WTC11 (cell line): ENCODE measurements around the gene HNRNPA0. TPM values are rescaled to one million over a fixed set of nuclear protein-coding genes. Genes with fewer than 3 reads are reported as not detected.

ENCODE experiments used
- ATAC-seq: fragments of 200-7000 bp; cut with Tn5 transposase; 2 replicates; pipeline ENCODE4 v1.10.0; 2021; ENCODE audit warnings: mild to moderate bottlenecking, moderate library complexity
- CTCF ChIA-PET: fragments of 300-600 bp; sonication (Branson Sonifier 250); formaldehyde crosslinking; loops from one replicate; lab custom pipeline; 2021; ENCODE audit warnings: antibody characterized with exemption; lab: Charles Lee
- POLR2A ChIA-PET: fragments of 350-600 bp; sonication (Branson Sonifier 250); formaldehyde crosslinking; loops from one replicate; lab custom pipeline; 2021; ENCODE audit warnings: antibody characterized with exemption; lab: Charles Lee
- DNase-seq: peaks from one replicate; pipeline ENCODE4 v3.0.0; 2021; ENCODE audit warnings: low spot score
- H3K27ac Mint-ChIP-seq: 2 replicates; pipeline ENCODE4 v1.8.0; 2021; ENCODE audit warnings: mixed read lengths
- H3K27me3 Mint-ChIP-seq: 2 replicates; pipeline ENCODE4 v1.8.0; 2021; ENCODE audit warnings: low read depth, mild to moderate bottlenecking, moderate library complexity, mixed read lengths
- H3K36me3 Mint-ChIP-seq: 2 replicates; pipeline ENCODE4 v1.8.0; 2021; ENCODE audit warnings: mixed read lengths
- H3K4me1 Mint-ChIP-seq: 2 replicates; pipeline ENCODE4 v1.8.0; 2022; ENCODE audit warnings: mixed read lengths
- H3K4me3 Mint-ChIP-seq: 2 replicates; pipeline ENCODE4 v1.8.0; 2021; ENCODE audit warnings: mild to moderate bottlenecking, moderate library complexity, mixed read lengths
- H3K9me3 Mint-ChIP-seq: 2 replicates; pipeline ENCODE4 v1.8.0; 2021; ENCODE audit warnings: mixed read lengths
- FOXP1 ChIP-seq: sonication (generic); formaldehyde crosslinking; IDR thresholded peaks from 2 replicates; pipeline ENCODE4 v1.8.0; 2022; ENCODE audit warnings: missing genetic modification reagents, mild to moderate bottlenecking, moderate library complexity, borderline replicate concordance
- NFE2L1 ChIP-seq: sonication (generic); formaldehyde crosslinking; IDR thresholded peaks from 2 replicates; pipeline ENCODE4 v1.8.1; 2023; ENCODE audit warnings: missing genetic modification reagents
- ZBTB21 ChIP-seq: sonication (generic); formaldehyde crosslinking; IDR thresholded peaks from 2 replicates; pipeline ENCODE4 v1.8.1; 2023; ENCODE audit warnings: mild to moderate bottlenecking, missing genetic modification reagents, borderline replicate concordance
- ZNF138 ChIP-seq: sonication (generic); formaldehyde crosslinking; conservative IDR thresholded peaks from 2 replicates; pipeline ENCODE4 v1.8.1; 2022; ENCODE audit warnings: mild to moderate bottlenecking, moderate library complexity, missing genetic modification reagents
- total RNA-seq: library from RNA; stranded (reverse); gene quantifications from 3 replicates; pipeline ENCODE4 v1.2.3, GENCODE V29; 2021
- TF ChIP-seq, protein P1 (sequence below): sonication (generic); formaldehyde crosslinking; IDR thresholded peaks from 2 replicates; pipeline ENCODE4 v1.8.0; 2022; ENCODE audit warnings: mild to moderate bottlenecking, missing genetic modification reagents
- TF ChIP-seq, protein P2 (sequence below): sonication (generic); formaldehyde crosslinking; IDR thresholded peaks from 2 replicates; pipeline ENCODE4 v1.8.0; 2023; ENCODE audit warnings: mild to moderate bottlenecking, missing genetic modification reagents
- TF ChIP-seq, protein P3 (sequence below): sonication (generic); formaldehyde crosslinking; IDR thresholded peaks from 2 replicates; pipeline ENCODE4 v1.8.1; 2022; ENCODE audit warnings: mild to moderate bottlenecking, missing genetic modification reagents, moderate library complexity, borderline replicate concordance
- TF ChIP-seq, protein P4 (sequence below): sonication (generic); formaldehyde crosslinking; IDR thresholded peaks from 2 replicates; pipeline ENCODE4 v1.8.1; 2023; ENCODE audit warnings: mild to moderate bottlenecking, missing genetic modification reagents
- TF ChIP-seq, protein P5 (sequence below): sonication (generic); formaldehyde crosslinking; IDR thresholded peaks from 2 replicates; pipeline ENCODE4 v1.8.1; 2023; ENCODE audit warnings: mild to moderate bottlenecking, missing genetic modification reagents, moderate library complexity
- TF ChIP-seq, protein P6 (sequence below): sonication (generic); formaldehyde crosslinking; conservative IDR thresholded peaks from 2 replicates; pipeline ENCODE4 v1.8.1; 2022; ENCODE audit warnings: mild to moderate bottlenecking, missing genetic modification reagents
- TF ChIP-seq, protein P7 (sequence below): sonication (generic); formaldehyde crosslinking; IDR thresholded peaks from 2 replicates; pipeline ENCODE4 v1.8.1; 2022; ENCODE audit warnings: low read depth, missing genetic modification reagents, borderline replicate concordance
- TF ChIP-seq, protein P8 (sequence below): sonication (generic); formaldehyde crosslinking; IDR thresholded peaks from 2 replicates; pipeline ENCODE4 v1.8.0; 2023; ENCODE audit warnings: missing genetic modification reagents
- TF ChIP-seq, protein P9 (sequence below): sonication (generic); formaldehyde crosslinking; IDR thresholded peaks from 2 replicates; pipeline ENCODE4 v1.8.0; 2022; ENCODE audit warnings: mild to moderate bottlenecking, missing genetic modification reagents

HNRNPA0 gene
- total RNA-seq, 1 experiment from 2014 or later: 66.6 TPM

DNA sequence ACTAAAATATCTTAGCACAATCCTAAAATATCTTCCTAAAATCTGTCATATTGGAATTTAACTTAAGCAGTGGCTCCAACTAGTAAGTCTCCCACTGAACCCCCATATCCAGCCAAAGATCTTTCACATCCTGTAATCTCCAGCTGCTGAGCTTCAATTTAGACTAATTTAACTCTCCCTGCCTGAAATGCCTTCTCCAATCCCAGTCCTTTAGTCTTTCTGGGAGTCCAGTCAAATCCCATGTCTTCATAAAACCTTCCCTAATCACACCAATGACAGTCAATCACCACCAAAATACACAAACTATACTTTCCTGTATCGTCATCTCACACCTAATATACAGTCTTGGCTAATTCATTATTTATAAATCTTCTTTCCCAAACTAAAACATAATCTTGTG is 17.7 kb downstream of the HNRNPA0 start:
- no peak for ATAC-seq
- TF ChIP-seq ZNF138: no peak
- ChIA-PET CTCF (interaction anchor here (1.1 to 3.0 kb wide), 8 partner anchors 15 to 107 kb away, joined by 4 to 50 read pairs (median 5); no protein-coding TSS in a partner anchor), POLR2A (interaction anchor here (1.6 to 1.8 kb wide), 2 partner anchors 18 to 107 kb away, joined by 4 to 20 read pairs; partner anchors contain the start of gene HNRNPA0)
- Mint-ChIP-seq H3K4me3 (no peak overlapping the region), H3K27ac (no peak overlapping the region), H3K9me3 (peaks cover 16% of the 10 kb centered on the region), H3K27me3 (no peaks in the 10 kb centered on the region; the same call in 1 of the 2 replicates), H3K4me1 (peaks cover 8% of the 10 kb centered on the region), H3K36me3 (peaks cover 5% of the 10 kb centered on the region; the same call in 1 of the 2 replicates)
- DNase-seq: no peak

DNA sequence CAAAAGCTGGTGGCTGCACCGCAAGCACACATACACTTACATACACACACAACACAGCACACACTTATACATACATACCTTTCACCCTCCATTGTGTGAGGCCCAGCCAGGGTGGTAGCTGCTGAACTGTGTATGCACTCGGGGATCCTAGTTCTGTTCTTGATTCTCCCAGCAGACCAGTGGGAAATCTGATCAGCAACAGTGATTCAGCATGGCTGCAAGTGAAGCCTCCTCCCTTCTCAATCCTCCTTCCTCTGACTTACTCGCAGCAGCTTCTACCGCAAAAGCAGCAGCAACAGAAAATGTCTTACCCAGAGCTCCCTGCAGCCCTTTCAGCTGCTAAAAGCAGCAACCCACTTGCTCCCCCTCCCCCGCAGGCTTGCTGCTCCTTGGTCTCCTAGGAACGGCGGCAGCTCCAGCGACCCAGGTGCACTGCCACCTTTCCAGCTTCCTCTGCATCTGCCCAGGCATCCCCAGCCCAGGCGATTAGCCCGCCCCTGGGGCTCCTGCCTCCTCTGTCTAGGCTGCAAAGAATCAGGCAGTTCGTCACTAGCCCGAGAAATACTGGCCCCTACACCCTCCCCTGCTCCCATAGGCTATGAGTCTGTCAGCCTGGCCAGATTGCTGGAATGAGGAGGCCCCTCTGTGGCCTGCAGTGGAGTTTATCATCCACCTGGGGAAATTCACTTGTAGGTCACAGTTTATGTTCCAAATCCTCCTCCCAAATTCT is 18.4 kb downstream of the HNRNPA0 start, which contains the start of gene KLHL3:
Gene KLHL3, minus strand, starts transcription at position 535 of the 730 bp plus-strand sequence. Its CDS starts 443 bp downstream, at position 92.
- TF ChIP-seq NFE2L1 (CRISPR knock-in tag) (peak; percentile 83; the same call in 1 of the 2 replicates), ZBTB21 (CRISPR knock-in tag) (0 out of 2 replicates have a peak, but pooled peaks have one; percentile 10), FOXP1 (CRISPR knock-in tag) (0 out of 2 replicates have a peak, but pooled peaks have one; percentile 41)
- TF ChIP-seq, protein P1, sequence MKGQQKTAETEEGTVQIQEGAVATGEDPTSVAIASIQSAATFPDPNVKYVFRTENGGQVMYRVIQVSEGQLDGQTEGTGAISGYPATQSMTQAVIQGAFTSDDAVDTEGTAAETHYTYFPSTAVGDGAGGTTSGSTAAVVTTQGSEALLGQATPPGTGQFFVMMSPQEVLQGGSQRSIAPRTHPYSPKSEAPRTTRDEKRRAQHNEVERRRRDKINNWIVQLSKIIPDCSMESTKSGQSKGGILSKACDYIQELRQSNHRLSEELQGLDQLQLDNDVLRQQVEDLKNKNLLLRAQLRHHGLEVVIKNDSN (CRISPR knock-in tag): no peak
- TF ChIP-seq, protein P2, sequence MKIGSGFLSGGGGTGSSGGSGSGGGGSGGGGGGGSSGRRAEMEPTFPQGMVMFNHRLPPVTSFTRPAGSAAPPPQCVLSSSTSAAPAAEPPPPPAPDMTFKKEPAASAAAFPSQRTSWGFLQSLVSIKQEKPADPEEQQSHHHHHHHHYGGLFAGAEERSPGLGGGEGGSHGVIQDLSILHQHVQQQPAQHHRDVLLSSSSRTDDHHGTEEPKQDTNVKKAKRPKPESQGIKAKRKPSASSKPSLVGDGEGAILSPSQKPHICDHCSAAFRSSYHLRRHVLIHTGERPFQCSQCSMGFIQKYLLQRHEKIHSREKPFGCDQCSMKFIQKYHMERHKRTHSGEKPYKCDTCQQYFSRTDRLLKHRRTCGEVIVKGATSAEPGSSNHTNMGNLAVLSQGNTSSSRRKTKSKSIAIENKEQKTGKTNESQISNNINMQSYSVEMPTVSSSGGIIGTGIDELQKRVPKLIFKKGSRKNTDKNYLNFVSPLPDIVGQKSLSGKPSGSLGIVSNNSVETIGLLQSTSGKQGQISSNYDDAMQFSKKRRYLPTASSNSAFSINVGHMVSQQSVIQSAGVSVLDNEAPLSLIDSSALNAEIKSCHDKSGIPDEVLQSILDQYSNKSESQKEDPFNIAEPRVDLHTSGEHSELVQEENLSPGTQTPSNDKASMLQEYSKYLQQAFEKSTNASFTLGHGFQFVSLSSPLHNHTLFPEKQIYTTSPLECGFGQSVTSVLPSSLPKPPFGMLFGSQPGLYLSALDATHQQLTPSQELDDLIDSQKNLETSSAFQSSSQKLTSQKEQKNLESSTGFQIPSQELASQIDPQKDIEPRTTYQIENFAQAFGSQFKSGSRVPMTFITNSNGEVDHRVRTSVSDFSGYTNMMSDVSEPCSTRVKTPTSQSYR (CRISPR knock-in tag): 0 out of 2 replicates have a peak, but pooled peaks have one; percentile 62
- TF ChIP-seq, protein P3, sequence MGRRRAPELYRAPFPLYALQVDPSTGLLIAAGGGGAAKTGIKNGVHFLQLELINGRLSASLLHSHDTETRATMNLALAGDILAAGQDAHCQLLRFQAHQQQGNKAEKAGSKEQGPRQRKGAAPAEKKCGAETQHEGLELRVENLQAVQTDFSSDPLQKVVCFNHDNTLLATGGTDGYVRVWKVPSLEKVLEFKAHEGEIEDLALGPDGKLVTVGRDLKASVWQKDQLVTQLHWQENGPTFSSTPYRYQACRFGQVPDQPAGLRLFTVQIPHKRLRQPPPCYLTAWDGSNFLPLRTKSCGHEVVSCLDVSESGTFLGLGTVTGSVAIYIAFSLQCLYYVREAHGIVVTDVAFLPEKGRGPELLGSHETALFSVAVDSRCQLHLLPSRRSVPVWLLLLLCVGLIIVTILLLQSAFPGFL: no peak
- TF ChIP-seq, protein P4, sequence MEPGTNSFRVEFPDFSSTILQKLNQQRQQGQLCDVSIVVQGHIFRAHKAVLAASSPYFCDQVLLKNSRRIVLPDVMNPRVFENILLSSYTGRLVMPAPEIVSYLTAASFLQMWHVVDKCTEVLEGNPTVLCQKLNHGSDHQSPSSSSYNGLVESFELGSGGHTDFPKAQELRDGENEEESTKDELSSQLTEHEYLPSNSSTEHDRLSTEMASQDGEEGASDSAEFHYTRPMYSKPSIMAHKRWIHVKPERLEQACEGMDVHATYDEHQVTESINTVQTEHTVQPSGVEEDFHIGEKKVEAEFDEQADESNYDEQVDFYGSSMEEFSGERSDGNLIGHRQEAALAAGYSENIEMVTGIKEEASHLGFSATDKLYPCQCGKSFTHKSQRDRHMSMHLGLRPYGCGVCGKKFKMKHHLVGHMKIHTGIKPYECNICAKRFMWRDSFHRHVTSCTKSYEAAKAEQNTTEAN (CRISPR knock-in tag): peak; percentile 67; the same call in 1 of the 2 replicates
- TF ChIP-seq, protein P5, sequence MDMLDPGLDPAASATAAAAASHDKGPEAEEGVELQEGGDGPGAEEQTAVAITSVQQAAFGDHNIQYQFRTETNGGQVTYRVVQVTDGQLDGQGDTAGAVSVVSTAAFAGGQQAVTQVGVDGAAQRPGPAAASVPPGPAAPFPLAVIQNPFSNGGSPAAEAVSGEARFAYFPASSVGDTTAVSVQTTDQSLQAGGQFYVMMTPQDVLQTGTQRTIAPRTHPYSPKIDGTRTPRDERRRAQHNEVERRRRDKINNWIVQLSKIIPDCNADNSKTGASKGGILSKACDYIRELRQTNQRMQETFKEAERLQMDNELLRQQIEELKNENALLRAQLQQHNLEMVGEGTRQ (CRISPR knock-in tag): no peak
- Mint-ChIP-seq H3K4me1 (peaks cover 3% of the 10 kb centered on the region), H3K4me3 (no peak within 1 kb of the TSS), H3K9me3 (peaks cover 16% of the 10 kb centered on the region), H3K27ac (no peak within 1 kb of the TSS), H3K36me3 (peaks cover 5% of the 10 kb centered on the region; the same call in 1 of the 2 replicates), H3K27me3 (no peaks in the 10 kb centered on the region; the same call in 1 of the 2 replicates)
- peak; percentile 89 for DNase-seq
- POLR2A ChIA-PET: interaction anchor here (0.6 to 1.8 kb wide), 5 partner anchors 11 to 331 kb away, joined by 3 to 20 read pairs (median 4); partner anchors contain the start of gene HNRNPA0
- CTCF ChIA-PET: interaction anchor here (0.7 to 3.0 kb wide), 11 partner anchors 14 to 130 kb away, joined by 3 to 50 read pairs (median 5); no protein-coding TSS in a partner anchor
- ATAC-seq: peak; percentile 97

DNA sequence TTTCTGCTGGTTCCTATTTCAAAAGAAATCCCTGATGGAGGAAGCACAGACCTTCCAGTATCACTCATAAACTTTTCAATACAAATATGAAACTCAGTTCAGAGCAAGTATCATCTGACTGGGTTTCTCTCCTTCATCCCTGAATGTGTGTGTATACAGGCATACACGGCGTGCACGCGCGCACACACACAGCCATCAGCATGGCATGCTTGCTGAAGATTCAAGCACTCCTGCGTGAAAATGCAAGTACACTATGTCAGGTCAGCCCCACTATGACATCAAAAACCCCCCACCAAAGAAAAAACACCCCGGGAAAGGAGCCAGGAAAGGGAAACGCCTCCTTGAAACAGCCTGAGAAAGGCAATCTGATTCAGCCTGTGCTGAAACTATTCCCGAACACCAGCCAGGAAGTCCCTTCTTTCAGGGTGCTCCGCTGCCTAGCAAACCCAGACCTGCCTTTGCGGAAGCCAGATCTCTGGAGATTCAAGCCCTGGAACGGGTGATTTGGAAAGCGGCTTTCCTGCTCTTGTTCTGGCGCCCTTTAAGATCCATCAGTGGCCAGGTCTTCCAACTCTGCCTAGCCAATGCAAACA is 19.1 kb downstream of the HNRNPA0 start:
- peaks cover 3% of the 10 kb centered on the region for H3K4me1 Mint-ChIP-seq
- H3K4me3 Mint-ChIP-seq: no peak overlapping the region
- peaks cover 16% of the 10 kb centered on the region for H3K9me3 Mint-ChIP-seq
- no peaks in the 10 kb centered on the region; the same call in 1 of the 2 replicates for H3K27me3 Mint-ChIP-seq
- ChIA-PET POLR2A (interaction anchor here (0.6 to 1.8 kb wide), 5 partner anchors 12 to 332 kb away, joined by 3 to 20 read pairs (median 4); partner anchors contain the start of gene HNRNPA0), CTCF (interaction anchor here (0.6 to 3.0 kb wide), 11 partner anchors 14 to 195 kb away, joined by 3 to 50 read pairs (median 5); no protein-coding TSS in a partner anchor)
- H3K27ac Mint-ChIP-seq: no peak overlapping the region
- ATAC-seq: peak; percentile 31
- peaks cover 5% of the 10 kb centered on the region; the same call in 1 of the 2 replicates for H3K36me3 Mint-ChIP-seq
- peak; percentile 29 for DNase-seq
- TF ChIP-seq, protein P6, sequence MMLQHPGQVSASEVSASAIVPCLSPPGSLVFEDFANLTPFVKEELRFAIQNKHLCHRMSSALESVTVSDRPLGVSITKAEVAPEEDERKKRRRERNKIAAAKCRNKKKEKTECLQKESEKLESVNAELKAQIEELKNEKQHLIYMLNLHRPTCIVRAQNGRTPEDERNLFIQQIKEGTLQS (CRISPR knock-in tag): no peak
- TF ChIP-seq, protein P7, sequence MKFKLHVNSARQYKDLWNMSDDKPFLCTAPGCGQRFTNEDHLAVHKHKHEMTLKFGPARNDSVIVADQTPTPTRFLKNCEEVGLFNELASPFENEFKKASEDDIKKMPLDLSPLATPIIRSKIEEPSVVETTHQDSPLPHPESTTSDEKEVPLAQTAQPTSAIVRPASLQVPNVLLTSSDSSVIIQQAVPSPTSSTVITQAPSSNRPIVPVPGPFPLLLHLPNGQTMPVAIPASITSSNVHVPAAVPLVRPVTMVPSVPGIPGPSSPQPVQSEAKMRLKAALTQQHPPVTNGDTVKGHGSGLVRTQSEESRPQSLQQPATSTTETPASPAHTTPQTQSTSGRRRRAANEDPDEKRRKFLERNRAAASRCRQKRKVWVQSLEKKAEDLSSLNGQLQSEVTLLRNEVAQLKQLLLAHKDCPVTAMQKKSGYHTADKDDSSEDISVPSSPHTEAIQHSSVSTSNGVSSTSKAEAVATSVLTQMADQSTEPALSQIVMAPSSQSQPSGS (CRISPR knock-in tag): no peak
- TF ChIP-seq, protein P8, sequence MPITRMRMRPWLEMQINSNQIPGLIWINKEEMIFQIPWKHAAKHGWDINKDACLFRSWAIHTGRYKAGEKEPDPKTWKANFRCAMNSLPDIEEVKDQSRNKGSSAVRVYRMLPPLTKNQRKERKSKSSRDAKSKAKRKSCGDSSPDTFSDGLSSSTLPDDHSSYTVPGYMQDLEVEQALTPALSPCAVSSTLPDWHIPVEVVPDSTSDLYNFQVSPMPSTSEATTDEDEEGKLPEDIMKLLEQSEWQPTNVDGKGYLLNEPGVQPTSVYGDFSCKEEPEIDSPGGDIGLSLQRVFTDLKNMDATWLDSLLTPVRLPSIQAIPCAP (CRISPR knock-in tag): no peak
- TF ChIP-seq, protein P9, sequence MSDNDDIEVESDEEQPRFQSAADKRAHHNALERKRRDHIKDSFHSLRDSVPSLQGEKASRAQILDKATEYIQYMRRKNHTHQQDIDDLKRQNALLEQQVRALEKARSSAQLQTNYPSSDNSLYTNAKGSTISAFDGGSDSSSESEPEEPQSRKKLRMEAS (CRISPR knock-in tag): peak; percentile 8; the same call in 1 of the 2 replicates
